Vagina (tissue), 2 donors: ENCODE data around the gene CD48.

Source experiments
- POLR2A ChIP-seq, 2 donors: fragments of 450-650 bp; IDR thresholded peaks; one replicate each; pipeline ENCODE4 v1.6.1; 2017; ENCODE audit warnings: antibody characterized with exemption in 2 of 2, mild to moderate bottlenecking in 2 of 2, moderate library complexity in 2 of 2
- POLR2AphosphoS5 ChIP-seq, 2 donors: sonication (generic); formaldehyde crosslinking; IDR thresholded peaks; one replicate each; pipeline ENCODE4 v1.9.0; 2017; ENCODE audit warnings: antibody characterized with exemption in 2 of 2, mild to moderate bottlenecking in 2 of 2, low read depth in 1 of 2; ENCODE audit not compliant: insufficient read depth in 1 of 2
- TF ChIP-seq, protein P1 (sequence below), 3 experiments: fragments of 450-650 bp in 2 of 3; fragments of 200-600 bp in 1 of 3; sonication (generic) in 1 of 3; IDR thresholded peaks; one replicate each; pipeline ENCODE4 v1.5.1; 2017 to 2019; ENCODE audit warnings: antibody characterized with exemption in 3 of 3, mild to moderate bottlenecking in 2 of 3, moderate library complexity in 2 of 3

DNA sequence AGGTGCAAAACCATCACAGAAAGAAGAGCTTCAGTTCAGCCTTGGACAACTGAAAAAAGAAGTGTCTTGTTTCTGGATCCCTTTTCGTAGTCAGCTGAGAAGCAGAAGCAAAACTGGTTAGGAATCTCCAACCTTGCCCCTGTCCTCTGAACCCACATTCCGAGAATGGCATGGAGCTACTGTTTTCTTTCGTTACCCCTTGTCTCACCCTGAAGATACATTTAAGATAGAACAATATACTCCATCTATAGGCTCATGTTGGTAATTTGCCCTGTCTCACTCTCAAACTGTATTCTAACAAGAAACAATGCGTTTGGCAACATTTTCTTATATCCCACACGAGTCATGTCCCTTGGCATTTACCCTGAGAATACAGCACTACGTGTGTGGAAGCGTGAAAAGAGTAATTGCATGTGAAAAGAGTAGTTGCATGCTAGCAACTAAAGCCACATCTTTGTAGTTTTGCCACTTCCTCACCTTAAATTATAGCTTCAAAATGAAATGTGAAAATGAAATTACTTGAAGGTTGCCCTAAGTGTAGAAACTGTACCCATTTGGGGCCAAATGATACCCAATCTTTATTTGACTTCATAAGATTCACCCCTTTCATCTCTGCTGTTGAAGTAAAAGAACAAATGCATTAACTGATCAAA lies 32.7 kb upstream of the CD48 start:
- TF ChIP-seq, protein P1, sequence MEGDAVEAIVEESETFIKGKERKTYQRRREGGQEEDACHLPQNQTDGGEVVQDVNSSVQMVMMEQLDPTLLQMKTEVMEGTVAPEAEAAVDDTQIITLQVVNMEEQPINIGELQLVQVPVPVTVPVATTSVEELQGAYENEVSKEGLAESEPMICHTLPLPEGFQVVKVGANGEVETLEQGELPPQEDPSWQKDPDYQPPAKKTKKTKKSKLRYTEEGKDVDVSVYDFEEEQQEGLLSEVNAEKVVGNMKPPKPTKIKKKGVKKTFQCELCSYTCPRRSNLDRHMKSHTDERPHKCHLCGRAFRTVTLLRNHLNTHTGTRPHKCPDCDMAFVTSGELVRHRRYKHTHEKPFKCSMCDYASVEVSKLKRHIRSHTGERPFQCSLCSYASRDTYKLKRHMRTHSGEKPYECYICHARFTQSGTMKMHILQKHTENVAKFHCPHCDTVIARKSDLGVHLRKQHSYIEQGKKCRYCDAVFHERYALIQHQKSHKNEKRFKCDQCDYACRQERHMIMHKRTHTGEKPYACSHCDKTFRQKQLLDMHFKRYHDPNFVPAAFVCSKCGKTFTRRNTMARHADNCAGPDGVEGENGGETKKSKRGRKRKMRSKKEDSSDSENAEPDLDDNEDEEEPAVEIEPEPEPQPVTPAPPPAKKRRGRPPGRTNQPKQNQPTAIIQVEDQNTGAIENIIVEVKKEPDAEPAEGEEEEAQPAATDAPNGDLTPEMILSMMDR (IDR thresholded peaks at IDR 0.05): no peak
- no peak for TF ChIP-seq POLR2AphosphoS5 (IDR thresholded peaks at IDR 0.05; ENCODE audit: insufficient read depth in 1 of 2, low read depth in 1 of 2)
- no peak for TF ChIP-seq POLR2A (IDR thresholded peaks at IDR 0.05)
